IMR-90 (cell line): ENCODE measurements around the gene PPM1L. TPM values are rescaled to one million over a fixed set of nuclear protein-coding genes. Genes with fewer than 3 reads are reported as not detected.

ENCODE experiments used
- ATAC-seq: fragments of 200-7000 bp; cut with Tn5 transposase; 2 replicates; pipeline ENCODE4 v1.9.1; 2020; ENCODE audit warnings: low read depth, mild to moderate bottlenecking, moderate library complexity
- BruUV-seq: library from RNA; stranded (reverse); fragments of 400-500 nt; replicated peaks from 2 replicates; lab custom pipeline; 2021; lab: Mats Ljungman, UMichigan
- CTCF ChIA-PET: fragments of 300-600 bp; formaldehyde crosslinking; extraction: SDS; loops from one replicate; lab custom pipeline; 2021; ENCODE audit warnings: antibody characterized with exemption; lab: Yijun Ruan, JAX
- POLR2A ChIA-PET: fragments of 300-600 bp; sonication (Branson Sonifier 250); formaldehyde crosslinking; loops from one replicate; lab custom pipeline; 2022; ENCODE audit warnings: antibody characterized with exemption; ENCODE audit not compliant: unreplicated experiment; lab: Charles Lee
- DNase-seq: peaks from one replicate; pipeline ENCODE4 v3.0.0; 2013
- H2AFZ ChIP-seq: replicated peaks from 2 replicates; pipeline ENCODE3; 2013; ENCODE audit warnings: low read length, mild to moderate bottlenecking; ENCODE audit not compliant: poor library complexity
- H2AK5ac ChIP-seq: 2 replicates; pipeline ENCODE4 v1.6.1; 2013; ENCODE audit warnings: low read depth, low read length, inconsistent platforms
- H2AK9ac ChIP-seq: replicated peaks from 2 replicates; pipeline ENCODE3; 2013; ENCODE audit warnings: mild to moderate bottlenecking, low read depth, low read length, moderate library complexity; ENCODE audit not compliant: poor library complexity
- H2BK120ac ChIP-seq: 2 replicates; pipeline ENCODE4 v1.6.1; 2013; ENCODE audit warnings: low read depth, low read length, inconsistent platforms
- H2BK15ac ChIP-seq: 3 replicates; pipeline ENCODE4 v1.6.1; 2013; ENCODE audit warnings: low read depth, low read length, inconsistent platforms
- H2BK20ac ChIP-seq: 2 replicates; pipeline ENCODE4 v1.6.1; 2013; ENCODE audit warnings: low read depth, mild to moderate bottlenecking, inconsistent platforms, low read length, moderate library complexity
- H2BK5ac ChIP-seq: 2 replicates; pipeline ENCODE4 v1.6.1; 2013; ENCODE audit warnings: mild to moderate bottlenecking, low read depth, low read length, inconsistent platforms; ENCODE audit not compliant: poor library complexity, severe bottlenecking
- H3K14ac ChIP-seq: replicated peaks from 2 replicates; pipeline ENCODE4 v1.6.1; 2013; ENCODE audit warnings: low read depth, low read length, inconsistent platforms
- H3K18ac ChIP-seq: 2 replicates; pipeline ENCODE4 v1.6.1; 2013; ENCODE audit warnings: low read depth, low read length, control low read depth
- H3K23ac ChIP-seq: 2 replicates; pipeline ENCODE4 v1.6.1; 2013; ENCODE audit warnings: low read depth, low read length, inconsistent platforms
- H3K27ac ChIP-seq: 2 replicates; pipeline ENCODE4 v1.5.1; 2013; ENCODE audit warnings: mild to moderate bottlenecking, control low read depth, low read length; ENCODE audit not compliant: insufficient read depth
- H3K27me3 ChIP-seq: 2 replicates; pipeline ENCODE4 v1.6.1; 2013; ENCODE audit warnings: low read length; ENCODE audit not compliant: control insufficient read depth, insufficient read depth
- H3K36me3 ChIP-seq: 2 replicates; pipeline ENCODE4 v1.6.1; 2013; ENCODE audit warnings: low read length, mixed read lengths; ENCODE audit not compliant: control insufficient read depth, insufficient read depth
- H3K4ac ChIP-seq: 2 replicates; pipeline ENCODE4 v1.6.1; 2013; ENCODE audit warnings: low read depth, low read length, inconsistent platforms
- H3K4me1 ChIP-seq: 2 replicates; pipeline ENCODE4 v1.6.1; 2013; ENCODE audit warnings: low read length, mixed read lengths; ENCODE audit not compliant: control insufficient read depth, insufficient read depth
- H3K4me2 ChIP-seq: 2 replicates; pipeline ENCODE4 v1.6.1; 2013; ENCODE audit warnings: low read depth, mild to moderate bottlenecking, control low read depth, low read length, moderate library complexity
- H3K4me3 ChIP-seq: 2 replicates; pipeline ENCODE4 v1.5.1; 2013; ENCODE audit warnings: low read depth, mild to moderate bottlenecking, control low read depth, low read length, moderate library complexity; ENCODE audit not compliant: insufficient read depth
- H3K56ac ChIP-seq: 2 replicates; pipeline ENCODE4 v1.6.1; 2013; ENCODE audit warnings: low read length, inconsistent platforms; ENCODE audit not compliant: insufficient read depth; ENCODE audit errors: extremely low read depth
- H3K79me1 ChIP-seq, 2 experiments: 2 replicates each; pipeline ENCODE4 v1.6.1; 2013; ENCODE audit warnings: low read length in 2 of 2, inconsistent platforms in 1 of 2, low read depth in 1 of 2
- H3K9ac ChIP-seq: 2 replicates; pipeline ENCODE4 v1.6.1; 2013; ENCODE audit warnings: low read depth, low read length, control low read depth
- H3K9me1 ChIP-seq: 2 replicates; pipeline ENCODE4 v1.6.1; 2013; ENCODE audit warnings: low read length, inconsistent platforms; ENCODE audit not compliant: insufficient read depth
- H3K9me3 ChIP-seq: 2 replicates; pipeline ENCODE4 v1.6.1; 2013; ENCODE audit warnings: low read length; ENCODE audit not compliant: control insufficient read depth, insufficient read depth
- H4K20me1 ChIP-seq: 2 replicates; pipeline ENCODE4 v1.6.1; 2013; ENCODE audit warnings: low read length, inconsistent platforms; ENCODE audit not compliant: insufficient read depth
- H4K5ac ChIP-seq: 2 replicates; pipeline ENCODE4 v1.6.1; 2013; ENCODE audit warnings: mild to moderate bottlenecking, low read depth, low read length, control low read depth
- H4K8ac ChIP-seq, 2 experiments: 2 replicates each; pipeline ENCODE4 v1.6.1; 2013; ENCODE audit warnings: low read depth in 2 of 2, low read length in 2 of 2, control low read depth in 1 of 2, inconsistent platforms in 1 of 2
- H4K91ac ChIP-seq: 2 replicates; pipeline ENCODE4 v1.6.1; 2013; ENCODE audit warnings: low read depth, low read length, inconsistent platforms; ENCODE audit not compliant: insufficient read depth
- BHLHE40 ChIP-seq: fragments of 150-350 bp; IDR thresholded peaks from 2 replicates; pipeline ENCODE4 v1.6.1; 2016; ENCODE audit warnings: mild to moderate bottlenecking, low read depth, low read length
- CEBPB ChIP-seq: IDR thresholded peaks from 2 replicates; pipeline ENCODE4 v1.6.1; 2012; ENCODE audit warnings: low read depth, low read length, improper control_type of control experiment
- CHD1 ChIP-seq: IDR thresholded peaks from 2 replicates; pipeline ENCODE4 v1.6.1; 2012; ENCODE audit warnings: low read depth, low read length, improper control_type of control experiment
- ELK1 ChIP-seq: fragments of 150-350 bp; IDR thresholded peaks from 2 replicates; pipeline ENCODE4 v1.6.1; 2016; ENCODE audit warnings: low read depth, mild to moderate bottlenecking, low read length, moderate library complexity, borderline replicate concordance
- MAFK ChIP-seq: IDR thresholded peaks from 2 replicates; pipeline ENCODE4 v1.6.1; 2012; ENCODE audit warnings: low read depth, low read length, improper control_type of control experiment
- POLR2A ChIP-seq: IDR thresholded peaks from 2 replicates; pipeline ENCODE4 v1.6.1; 2012; ENCODE audit warnings: mild to moderate bottlenecking, low read depth, low read length
- RCOR1 ChIP-seq: IDR thresholded peaks from 2 replicates; pipeline ENCODE4 v1.6.1; 2012; ENCODE audit warnings: mild to moderate bottlenecking, low read length, improper control_type of control experiment; ENCODE audit not compliant: insufficient replicate concordance
- WGBS, 2 experiments: methylation state at CpG; one replicate each; pipeline versions ENCODE4 v1.1.5 to v1.1.7; 2013; ENCODE audit warnings: missing lambda C conversion rate in 2 of 2; ENCODE audit not compliant: insufficient read length in 1 of 2; ENCODE audit errors: extremely low coverage in 2 of 2; 5-methylcytosine and 5-hydroxymethylcytosine counted together
- dilution Hi-C: fragments of 300-500 bp; cut with HindIII; formaldehyde crosslinking; loops from one replicate; pipeline ENCODE4 v1.14.3; 2018; ENCODE audit warnings: low sequenced_read_pairs; ENCODE audit not compliant: unreplicated experiment
- in situ Hi-C: fragments of 300-500 bp; cut with MboI; formaldehyde crosslinking; loops from 3 replicates; pipeline ENCODE4 v1.14.3; 2019; ENCODE audit warnings: low sequenced_read_pairs, inconsistent platforms, mixed read lengths
- intact Hi-C: fragments of 100-400 bp; cut with micrococcal nuclease; formaldehyde crosslinking; loops from 2 replicates; pipeline ENCODE4 v1.10.0; 2022
- polyA plus RNA-seq, 3 experiments: library from polyadenylated mRNA; depleted of rRNA; stranded (reverse); fragments of >200 nt; gene quantifications; 2 replicates each; pipeline ENCODE4 v1.2.3, GENCODE V29; 2012; ENCODE audit warnings: low replicate concordance in 1 of 3
- total RNA-seq: library from RNA; depleted of rRNA; stranded (reverse); fragments of >200 nt; gene quantifications from 2 replicates; pipeline ENCODE4 v1.2.3, GENCODE V29; 2012

Gene PPM1L
- total and polyA plus RNA-seq, 2 of the 4 experiments (the other 2 are of a cell fraction), result 0.14 to 0.18 TPM

GRCh38 chr3:160768918-160769317, 12.9 kb downstream of the PPM1L start:
- no peaks in the 10 kb centered on the region for H3K79me1 ChIP-seq
- no peaks in the 10 kb centered on the region for H3K9me3 ChIP-seq
- no peaks in the 10 kb centered on the region for H3K27me3 ChIP-seq
- H3K4me2 ChIP-seq, result no peak overlapping the region
- no peak for TF ChIP-seq CEBPB
- no peak for TF ChIP-seq RCOR1
- TF ChIP-seq MAFK, result no peak
- no peak for TF ChIP-seq POLR2A
- no peak for TF ChIP-seq CHD1
- no peak for TF ChIP-seq BHLHE40
- no peak for TF ChIP-seq ELK1
- no peak overlapping the region for H4K91ac ChIP-seq
- in situ Hi-C loops, result no loop called here
- DNase-seq (no peak), ATAC-seq (no peak)
- no peak overlapping the region for H3K14ac ChIP-seq
- H3K18ac ChIP-seq, result no peak overlapping the region
- WGBS, 2 experiments, result 13% methylated on average over 1 of the region's 2 CpGs; no CpG with 5 or more reads in 1 of the 2 experiments
- CTCF ChIA-PET, result no interaction called here
- no peak overlapping the region for H2BK15ac ChIP-seq
- no peak overlapping the region for H3K4me3 ChIP-seq
- POLR2A ChIA-PET, result no interaction called here
- no peak overlapping the region for H4K8ac ChIP-seq
- intact Hi-C loops, result no loop called here
- no TSS peak for BruUV-seq
- H3K4me1 ChIP-seq, result no peaks in the 10 kb centered on the region
- no peaks in the 10 kb centered on the region for H4K20me1 ChIP-seq
- H2AK5ac ChIP-seq, result no peak overlapping the region
- no peak overlapping the region for H2AK9ac ChIP-seq
- no peak overlapping the region for H2BK120ac ChIP-seq
- H3K23ac ChIP-seq, result no peak overlapping the region
- H3K36me3 ChIP-seq, result no peaks in the 10 kb centered on the region
- dilution Hi-C loops, result no loop called here
- no peak overlapping the region for H2BK5ac ChIP-seq
- H3K9me1 ChIP-seq, result no peaks in the 10 kb centered on the region
- no peak overlapping the region for H2AFZ ChIP-seq
- H3K9ac ChIP-seq, result no peak overlapping the region
- H4K5ac ChIP-seq, result no peak overlapping the region
- no peak overlapping the region for H3K27ac ChIP-seq
- H3K4ac ChIP-seq, result no peak overlapping the region
- no peak overlapping the region for H3K56ac ChIP-seq
- no peak overlapping the region for H2BK20ac ChIP-seq
